HT1080 (cell line): ENCODE data around the gene PLA2R1. TPM values are rescaled to one million over a fixed set of nuclear protein-coding genes. Genes with fewer than 3 reads are reported as not detected.
"Not testable (repeated sequence)": the region's sequence is repeated elsewhere in the genome, so short reads cannot be mapped to it uniquely, and the experiment has no call there.

Experiments used
- DNase-seq: peaks from one replicate; pipeline ENCODE4 v3.0.0-alpha.2; 2015; ENCODE audit warnings: low read depth
- total RNA-seq: library from RNA; depleted of rRNA; stranded (reverse); fragments of >200 nt; shearing (Covaris generic); gene quantifications from 2 replicates; pipeline ENCODE4 v1.2.3, GENCODE V29; 2014

PLA2R1 gene
- total RNA-seq, 1 experiment from 2014 or later, result 1.0 TPM

DNA sequence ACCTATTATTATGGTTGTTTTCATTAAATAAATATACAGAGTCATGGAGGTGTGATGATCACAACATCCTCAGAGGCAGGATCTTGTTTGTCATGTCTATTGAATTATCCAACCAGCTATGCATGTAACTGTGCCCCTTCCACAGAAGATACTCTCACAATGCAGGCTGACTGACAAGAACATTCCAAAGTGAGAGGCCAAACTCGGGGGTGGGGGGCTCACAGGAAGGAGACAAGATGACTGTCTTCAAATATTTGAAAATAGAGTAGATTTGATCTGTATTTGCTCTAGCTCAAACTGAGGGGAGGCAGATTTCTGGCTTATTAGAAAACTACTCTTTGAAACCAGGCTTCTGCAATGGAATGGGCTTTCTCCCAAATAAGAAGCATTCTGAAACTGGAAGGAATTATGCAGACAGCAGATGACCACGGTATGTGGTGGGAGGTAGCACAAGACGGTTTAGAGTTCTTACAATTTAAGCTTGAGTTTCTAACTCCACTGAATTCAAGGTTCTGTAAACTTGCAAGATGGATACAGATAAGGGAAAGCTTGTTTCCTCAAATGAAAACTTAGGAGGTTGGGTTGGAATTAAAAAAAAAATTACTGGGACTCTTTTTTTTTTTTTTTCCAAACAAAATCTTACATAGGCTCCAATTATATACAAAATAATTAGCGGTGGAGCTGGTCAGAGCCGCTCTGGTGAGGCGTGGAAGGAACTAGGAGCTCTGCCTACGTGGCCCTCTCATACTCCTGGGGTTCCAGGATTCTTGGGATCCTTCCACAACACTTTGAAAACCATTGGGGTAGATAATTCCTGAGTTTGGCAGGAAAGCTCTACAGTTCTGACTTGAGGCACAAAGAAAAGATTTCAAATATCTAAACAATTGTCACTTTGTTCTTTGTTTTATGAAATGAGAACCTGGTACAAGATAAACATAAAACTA lies 79.3 kb downstream of the PLA2R1 start:
- no peak for DNase-seq

DNA sequence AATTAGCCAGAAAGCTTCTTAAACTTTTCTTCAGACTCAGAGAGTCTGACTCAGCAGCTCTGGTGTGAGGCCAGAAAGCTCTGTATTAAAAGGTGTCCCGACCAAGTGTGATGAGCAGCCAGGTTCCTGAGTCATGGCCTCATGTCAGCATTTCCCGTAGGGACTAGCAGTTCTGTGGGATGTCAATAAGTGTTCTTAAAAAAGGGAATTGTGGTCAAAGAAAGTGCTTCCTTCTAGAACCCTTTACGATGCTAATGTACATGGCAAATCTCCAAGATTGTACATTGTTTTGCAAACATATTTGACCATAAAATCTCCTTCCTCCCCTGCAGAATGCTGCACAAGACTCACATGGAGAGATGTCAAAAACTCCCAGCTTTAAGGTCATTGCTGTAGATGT lies 80.1 kb downstream of the PLA2R1 start:
- peak; percentile 80 for DNase-seq

DNA sequence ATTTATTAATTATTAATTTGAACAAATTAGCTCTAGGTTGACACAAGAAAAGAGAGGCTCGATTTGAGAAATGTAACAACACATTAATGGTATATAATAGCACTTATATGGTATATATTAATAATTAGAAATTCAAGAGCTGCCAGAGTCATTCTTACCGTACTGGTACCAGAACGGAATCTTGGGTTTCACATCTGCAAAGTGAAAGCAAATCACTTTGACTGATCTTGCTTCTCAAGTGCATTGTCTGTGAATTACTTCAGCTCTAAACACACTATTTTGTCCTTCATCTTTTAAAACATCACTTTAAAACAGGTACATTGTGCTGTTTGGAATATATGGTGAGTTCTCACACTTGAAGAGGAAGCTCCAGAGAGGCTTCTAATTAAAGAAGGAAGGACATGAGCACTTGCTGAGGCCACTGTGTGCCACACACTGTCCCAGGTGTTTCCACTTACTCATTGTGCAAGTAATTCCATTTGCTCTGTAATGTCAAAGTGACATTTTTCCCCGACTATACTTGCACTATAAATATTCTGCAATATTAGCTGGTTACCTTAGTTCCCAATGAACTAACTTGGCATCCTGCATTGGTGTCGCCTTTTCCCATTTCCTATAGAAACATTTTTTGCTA lies 85.8 kb downstream of the PLA2R1 start:
- no peak for DNase-seq

DNA sequence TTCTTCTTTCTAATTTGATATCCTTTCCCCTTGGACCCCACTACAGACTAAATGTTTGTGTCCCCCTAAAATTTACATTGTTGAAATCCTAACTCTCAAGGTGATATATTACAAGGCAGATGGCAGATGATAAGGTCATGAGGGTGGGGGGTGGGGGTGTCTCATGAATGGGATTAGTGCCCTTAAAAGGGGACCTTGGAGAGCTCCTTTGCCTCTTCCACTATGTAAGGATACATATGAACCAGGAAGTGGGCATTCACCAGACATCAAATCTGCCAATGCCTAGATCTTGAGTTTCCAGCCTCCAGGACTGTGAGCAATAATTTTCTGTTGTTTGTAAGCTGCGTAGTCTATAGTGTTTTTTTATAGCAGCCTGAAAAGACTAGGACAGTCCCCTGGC lies 89.1 kb downstream of the PLA2R1 start:
- DNase-seq, result no peak

DNA sequence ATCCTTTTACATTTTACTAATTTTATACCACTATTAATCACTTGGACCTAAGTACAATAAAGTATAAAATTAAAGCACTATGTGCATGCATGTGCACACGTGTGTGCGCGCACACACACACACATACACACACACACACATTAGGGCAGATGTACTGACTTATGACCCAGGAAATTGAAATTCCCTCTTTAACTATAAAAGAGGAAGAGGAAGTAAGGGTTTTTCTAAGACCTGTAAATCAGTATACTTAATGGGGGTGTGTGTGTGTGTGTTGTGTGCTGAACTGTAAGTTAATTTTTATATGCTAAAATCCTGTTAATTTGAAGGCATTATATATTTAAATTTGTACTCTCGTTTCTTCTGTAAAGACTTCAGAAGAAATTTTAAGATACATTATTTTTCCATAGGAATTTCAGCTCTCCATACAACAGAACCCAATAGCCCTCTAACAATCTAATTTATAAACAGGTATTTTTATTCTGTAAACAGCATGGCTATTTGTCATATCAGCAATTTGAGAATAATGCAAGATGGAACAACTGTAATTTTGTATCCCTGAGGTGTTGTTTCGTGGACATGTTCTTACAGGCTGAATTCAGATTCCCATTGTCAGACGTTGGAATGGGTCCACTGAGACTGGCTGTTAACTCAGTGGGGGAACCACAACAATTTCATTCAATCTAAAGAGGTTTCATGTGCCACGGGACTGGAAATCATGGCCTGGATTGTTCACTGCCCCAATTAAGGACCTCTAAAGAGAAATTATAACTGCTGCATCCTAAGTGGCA lies 90.9 kb downstream of the PLA2R1 start:
- DNase-seq, result no peak

DNA sequence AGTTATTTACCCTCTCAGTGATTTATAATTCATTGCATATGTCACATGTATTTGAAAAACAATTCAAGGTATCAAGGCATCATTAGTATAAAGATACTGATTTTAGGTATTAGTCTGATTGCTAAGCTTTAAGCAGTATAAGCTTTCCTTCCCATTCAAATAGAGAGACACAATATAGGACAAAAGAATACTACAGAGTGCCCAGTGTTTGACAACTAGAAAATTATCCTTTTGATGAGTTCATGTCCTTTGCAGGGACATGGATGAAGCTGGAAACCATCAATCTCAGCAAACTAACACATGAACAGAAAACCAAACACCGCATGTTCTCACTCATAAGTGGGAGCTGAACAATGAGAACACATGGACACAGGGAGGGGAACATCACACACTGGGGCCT lies 91.9 kb downstream of the PLA2R1 start:
- DNase-seq, result not testable (repeated sequence)

DNA sequence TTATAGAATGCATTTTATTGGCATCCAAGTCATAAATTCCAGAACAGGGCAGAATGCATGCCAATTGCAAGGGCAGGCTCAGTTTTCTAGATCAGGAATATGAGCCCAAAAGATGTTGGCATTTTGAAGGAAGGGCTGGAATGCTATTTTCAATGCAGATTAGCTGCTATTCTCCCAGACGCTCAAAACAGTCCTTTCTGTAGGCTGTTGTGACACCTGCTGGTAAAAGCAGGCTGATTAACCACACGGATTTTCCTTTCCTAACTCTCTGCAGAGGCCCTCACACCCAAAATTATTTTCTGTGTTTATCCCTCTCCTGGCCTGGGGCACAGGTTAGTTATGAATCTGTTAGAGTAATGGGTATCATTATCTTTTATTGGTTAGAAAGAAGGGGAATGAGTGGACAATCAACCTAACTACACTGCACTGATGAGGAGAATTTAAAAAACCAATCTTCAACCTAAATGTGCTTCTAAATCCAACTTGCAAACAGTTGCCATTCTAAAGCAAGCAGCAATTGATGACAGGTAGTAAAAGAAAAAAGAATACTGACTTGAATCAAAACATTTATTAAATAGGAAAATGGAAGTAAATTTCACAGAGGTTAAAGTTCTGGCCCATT lies 94.0 kb downstream of the PLA2R1 start:
- DNase-seq, result peak; percentile 40

DNA sequence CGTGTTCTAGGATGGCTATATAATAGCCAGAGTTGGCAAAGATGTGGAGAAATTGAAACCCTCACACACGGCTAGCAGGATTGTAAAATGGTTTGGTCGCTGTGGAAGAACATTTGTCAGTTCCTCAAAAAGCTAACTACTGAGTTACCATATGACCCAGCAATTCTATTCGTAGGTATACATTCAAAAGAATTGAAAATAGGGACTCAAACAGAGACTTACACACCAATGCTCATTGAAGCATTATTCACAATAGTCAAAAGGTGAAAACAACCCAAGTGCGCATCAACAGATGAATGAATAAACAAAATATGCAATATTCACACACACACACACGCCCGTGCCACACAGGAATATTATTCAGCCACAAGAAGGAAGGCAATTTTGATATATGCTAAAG lies 98.7 kb downstream of the PLA2R1 start:
- no peak for DNase-seq

DNA sequence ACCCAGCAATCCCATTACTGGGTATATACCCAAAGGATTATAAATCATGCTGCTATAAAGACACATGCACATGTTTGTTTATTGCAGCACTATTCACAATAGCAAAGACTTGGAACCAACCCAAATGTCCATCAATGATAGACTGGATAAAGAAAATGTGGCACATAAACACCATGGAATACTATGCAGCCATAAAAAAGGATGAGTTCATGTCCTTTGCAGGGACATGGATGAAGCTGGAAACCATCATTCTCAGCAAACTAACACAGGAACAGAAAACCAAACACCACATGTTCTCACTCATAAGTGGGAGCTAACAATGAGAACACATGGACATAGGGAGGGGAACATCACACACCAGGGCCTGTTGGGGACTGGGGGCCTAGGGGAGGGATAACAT lies 99.9 kb downstream of the PLA2R1 start:
- not testable (repeated sequence) for DNase-seq

DNA sequence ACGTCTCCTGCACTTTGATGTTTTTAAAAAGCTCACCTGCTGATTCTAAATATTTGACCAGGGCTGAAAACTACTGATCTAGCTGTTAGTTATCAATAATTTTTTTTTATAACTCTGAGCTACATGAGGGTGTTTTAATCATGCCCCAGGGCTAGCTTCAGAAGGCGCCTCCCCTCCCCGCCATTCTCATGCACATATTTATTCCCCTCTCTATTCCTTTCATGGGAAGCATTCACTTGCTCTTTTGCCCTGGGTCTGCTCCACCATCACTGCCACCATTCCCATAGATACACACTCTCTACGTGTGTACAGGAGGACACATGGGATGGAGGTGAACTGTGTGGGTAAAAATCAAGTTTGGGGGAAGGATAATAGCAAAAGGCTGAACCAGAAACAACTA lies 101.0 kb downstream of the PLA2R1 start:
- DNase-seq, result no peak

DNA sequence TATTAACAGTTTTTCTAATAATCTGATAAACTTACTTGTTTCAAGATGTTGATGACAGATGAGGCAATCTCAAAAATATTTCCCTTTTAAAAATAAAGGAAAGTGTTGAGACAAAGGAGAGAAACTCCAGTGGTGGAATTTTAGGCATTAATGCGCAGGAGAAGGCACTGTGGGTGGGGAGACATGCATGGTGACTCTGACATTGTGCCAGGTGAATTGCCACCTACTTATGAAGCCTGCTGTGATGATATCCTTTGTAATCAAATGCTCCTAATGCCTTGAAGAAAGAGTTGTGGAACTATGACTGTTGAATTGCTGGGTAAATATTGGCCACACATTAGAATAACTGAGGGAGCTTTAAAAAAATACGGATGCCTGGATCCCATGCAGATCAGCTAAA lies 101.4 kb downstream of the PLA2R1 start:
- DNase-seq, result no peak

DNA sequence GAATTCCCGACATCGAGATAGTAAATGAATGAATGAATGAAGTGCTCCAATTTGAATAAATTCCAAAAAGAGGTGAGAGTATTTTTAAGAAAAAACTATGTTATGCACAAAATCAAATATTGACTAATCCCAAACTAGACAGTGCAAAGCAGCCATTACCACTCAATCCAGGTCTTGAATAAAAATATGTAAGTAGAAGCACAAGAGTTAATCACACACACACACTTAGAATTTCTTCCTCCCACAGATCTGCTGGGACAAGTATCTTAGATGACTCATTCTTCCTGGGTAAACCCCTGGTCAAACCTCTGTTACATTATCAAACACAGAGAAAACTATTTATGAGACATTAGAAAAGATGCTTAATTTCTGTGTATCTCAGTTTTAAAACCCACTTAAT lies 102.0 kb downstream of the PLA2R1 start:
- DNase-seq, result peak; percentile 77

DNA sequence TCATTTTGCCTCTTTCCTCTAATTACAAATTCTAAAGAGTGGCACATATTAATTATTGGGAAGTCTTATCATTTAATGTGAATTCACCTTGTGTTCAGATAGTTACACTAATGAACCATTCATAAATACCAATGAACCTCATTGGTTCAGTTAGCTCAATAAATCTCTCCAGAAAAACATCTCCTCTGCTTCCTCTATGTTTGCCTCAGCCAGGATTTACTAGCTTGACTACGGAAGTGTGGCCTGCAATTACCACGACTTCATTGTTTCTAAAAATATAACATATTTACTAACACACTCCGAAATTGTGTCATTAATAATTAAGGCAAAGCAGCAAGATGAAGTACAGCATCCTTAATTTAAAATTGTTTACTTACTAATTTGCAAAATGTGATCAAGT lies 103.3 kb downstream of the PLA2R1 start:
- no peak for DNase-seq

DNA sequence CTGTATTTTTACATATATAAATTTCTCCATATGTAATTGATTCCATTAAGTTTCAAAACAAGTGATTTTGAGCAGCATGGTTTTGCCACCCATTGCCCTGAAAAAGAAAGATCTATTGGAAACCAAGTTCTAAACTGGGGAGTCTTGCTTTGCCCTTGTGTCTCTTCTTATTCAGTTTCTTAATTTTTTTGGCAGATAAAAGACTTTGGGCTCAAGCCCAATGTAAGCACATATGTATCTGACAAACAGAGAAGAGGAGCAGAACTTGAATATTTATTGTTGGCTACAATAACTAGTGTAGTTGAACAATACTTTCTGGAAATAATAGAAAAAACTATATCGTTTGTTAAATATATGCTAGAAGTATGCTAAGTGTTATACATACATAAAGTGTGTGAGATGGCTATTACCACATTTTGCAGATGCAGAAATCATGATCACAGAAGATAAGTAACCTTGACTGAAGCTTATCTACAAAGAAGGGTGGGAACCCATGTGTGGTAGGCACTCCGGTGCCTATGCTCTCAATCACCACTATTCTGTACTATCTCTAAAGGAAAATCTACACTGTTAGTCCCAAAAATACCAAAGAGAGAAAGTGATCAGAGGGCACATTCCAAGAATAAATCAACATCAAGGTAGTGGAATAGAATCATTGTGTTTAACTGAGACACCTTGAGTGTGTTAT lies 109.1 kb downstream of the PLA2R1 start:
- DNase-seq, result no peak

DNA sequence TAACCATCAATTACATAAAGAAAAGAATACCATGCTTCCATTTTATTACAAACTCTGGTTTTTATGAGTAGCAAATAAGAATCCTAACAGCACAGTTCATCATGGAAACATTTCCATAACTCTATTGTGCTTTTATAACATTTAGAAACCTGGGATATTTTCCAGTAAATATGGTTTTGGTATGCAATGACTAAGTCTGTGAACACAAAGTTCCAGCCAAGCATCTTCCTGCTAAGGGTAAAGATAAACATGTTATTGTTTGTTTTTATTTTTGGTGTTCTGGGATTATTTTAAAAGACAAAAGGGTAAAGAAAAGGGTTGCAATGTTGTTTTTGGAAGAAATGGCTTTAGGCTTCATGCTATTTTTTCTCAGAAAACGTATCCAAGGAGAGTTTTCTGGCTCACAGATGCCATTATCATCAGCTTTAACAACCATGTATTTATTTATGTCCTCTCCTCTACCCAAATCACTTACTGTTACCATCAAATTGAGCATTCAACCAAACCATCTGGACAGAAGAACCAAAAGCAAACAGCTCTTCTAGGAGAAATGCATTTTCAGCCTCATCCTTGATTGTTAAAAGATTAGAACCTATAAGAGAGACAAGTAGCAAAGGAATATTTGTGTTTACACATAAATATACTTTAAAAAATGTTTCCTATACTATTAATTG lies 116.0 kb downstream of the PLA2R1 start:
- no peak for DNase-seq

DNA sequence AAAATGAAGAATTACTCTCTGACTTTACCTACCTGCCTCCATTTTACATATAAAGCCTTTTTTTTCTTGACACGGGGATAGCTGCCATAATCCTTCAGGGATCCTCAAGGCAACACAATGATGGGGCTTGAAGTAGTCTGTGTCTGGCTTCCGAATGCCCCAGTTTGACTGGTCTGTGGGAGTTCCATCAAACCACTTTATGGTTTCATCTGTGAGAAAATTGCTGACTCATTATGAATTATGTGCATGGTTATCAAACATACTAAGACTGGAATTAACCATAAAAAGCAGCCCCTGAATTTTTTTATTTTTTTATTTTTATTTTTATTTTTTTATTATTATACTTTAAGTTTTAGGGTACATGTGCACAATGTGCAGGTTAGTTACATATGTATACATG lies 117.5 kb downstream of the PLA2R1 start:
- no peak for DNase-seq

DNA sequence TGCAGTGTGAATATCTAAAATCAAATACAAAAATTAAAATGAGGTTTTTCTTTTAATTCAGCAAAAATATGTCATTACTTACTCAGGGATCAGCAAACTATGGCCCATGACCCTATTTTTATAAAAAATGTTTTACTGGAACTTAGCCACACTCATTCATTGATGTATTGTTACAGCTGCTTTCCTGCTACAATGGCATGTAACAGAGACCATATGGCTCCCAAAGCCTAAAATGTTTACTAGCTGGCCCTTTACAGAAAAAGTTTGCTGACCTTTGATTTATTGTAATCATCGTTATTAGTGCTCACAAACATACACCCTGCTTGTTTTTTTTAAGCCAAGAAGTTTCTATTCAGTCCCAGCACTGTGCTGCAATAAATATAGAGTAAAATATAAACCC lies 120.3 kb downstream of the PLA2R1 start:
- DNase-seq, result no peak

DNA sequence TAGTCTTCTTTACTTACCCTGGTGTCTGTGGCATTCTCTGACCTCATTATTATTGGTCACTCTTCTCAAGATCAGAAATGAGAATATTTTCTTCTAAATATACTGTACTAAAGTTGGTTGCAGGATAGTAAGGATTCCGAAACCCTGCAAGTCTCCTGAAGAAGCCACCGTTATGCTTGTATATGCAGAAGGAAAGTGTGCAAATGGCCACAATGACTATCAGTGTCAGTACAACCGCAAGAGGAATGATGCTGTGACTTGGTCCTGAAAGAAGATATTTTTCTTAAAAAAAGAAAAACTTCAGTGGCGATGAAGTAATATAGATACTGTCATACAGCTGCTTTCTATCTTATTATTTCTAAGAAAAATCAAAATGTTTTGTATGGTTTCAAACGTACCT lies 120.7 kb downstream of the PLA2R1 start:
- no peak for DNase-seq

DNA sequence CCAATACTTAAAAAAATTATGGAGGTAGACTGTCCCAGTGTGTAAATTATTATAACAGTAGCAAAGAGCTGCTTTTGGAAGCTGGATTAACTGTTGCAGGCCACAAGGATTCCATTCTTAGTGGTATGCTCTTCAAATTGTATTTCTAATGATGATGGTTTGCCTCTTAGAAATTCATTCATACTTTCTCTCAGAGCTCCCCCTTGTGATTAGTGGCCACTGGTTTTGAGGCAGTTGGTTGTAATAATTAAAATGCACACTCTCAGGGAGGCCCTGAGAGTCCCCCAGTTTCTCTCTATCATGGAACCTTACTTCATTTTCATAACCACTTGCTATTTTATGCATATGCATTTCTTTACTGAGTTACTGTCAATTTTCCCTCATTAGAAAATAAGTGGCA lies 122.5 kb downstream of the PLA2R1 start:
- DNase-seq, result peak; percentile 21

DNA sequence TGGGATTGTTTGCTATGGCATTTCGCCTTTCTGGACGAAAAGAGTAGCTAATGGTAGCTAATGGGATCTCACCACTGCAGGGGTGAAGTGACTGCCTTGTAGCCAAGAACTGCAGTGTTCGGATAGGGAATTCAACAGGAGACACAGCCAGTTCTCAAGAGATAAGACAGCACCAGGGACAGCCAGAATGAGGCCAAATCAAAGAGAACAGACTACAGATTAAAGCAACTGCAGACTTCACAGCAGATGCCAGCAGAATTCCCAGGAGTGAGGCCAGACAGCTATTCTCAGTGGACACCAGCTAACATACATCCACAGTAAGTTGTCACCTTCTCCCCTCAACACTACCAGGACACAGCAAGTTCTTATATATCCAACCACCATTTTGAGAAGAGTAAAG lies 124.0 kb downstream of the PLA2R1 start:
- DNase-seq, result no peak
